AG09319 (cell line): ENCODE measurements around the gene PALM.

ENCODE experiments used
- DNase-seq: peaks from one replicate; pipeline ENCODE4 v3.0.0-alpha.2; 2010; ENCODE audit warnings: low read depth; ENCODE audit errors: extremely low read depth
- CTCF ChIP-seq: IDR thresholded peaks from 2 replicates; pipeline ENCODE4 v1.5.1; 2011; ENCODE audit warnings: low read depth, mild to moderate bottlenecking, inconsistent platforms, low read length, moderate library complexity

PALM gene

DNA sequence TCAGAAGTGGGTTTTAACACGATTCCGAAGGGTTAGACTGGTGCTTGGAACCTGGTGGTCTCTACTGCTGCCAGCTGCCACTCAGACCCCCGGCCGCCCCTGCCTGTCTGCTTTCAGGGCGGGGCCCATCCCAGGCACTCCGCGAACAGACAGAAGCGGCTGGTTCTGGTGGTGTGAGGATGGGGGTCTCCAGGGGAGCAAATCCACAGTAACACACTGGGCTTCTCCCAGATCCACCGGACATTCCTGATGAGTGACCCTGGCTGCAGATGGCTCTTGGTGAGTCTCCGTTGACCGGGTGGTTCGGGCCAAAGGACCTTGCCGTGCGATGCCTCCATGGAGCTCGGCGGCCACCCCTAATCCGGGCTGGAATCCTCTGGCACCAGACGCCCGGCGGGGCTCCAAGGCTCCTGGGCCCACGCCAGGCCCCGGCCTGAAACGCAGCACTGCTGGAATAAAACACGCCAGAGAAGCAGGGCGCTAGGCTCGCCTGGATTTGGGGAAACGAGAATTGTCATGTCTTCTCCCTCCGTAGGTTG lies 86.4 kb downstream of the PALM start:
- TF ChIP-seq CTCF: no peak

GRCh38 chr19:795691-796581 lies 87.2 kb downstream of the PALM start:
- TF ChIP-seq CTCF: no peak
- DNase-seq: no peak

More for the DNA sequence above, 86.4 kb downstream of the PALM start:
- DNase-seq: no peak

GRCh38 chr19:796692-797527 lies 88.2 kb downstream of the PALM start, which contains the start of gene PTBP1:
Gene PTBP1 (plus strand): TSS chr19:797452. CDS start chr19:797498, 46 bp downstream.
- no peak for TF ChIP-seq CTCF

More at GRCh38 chr19:796692-797527, 88.2 kb downstream of the PALM start, which contains the start of gene PTBP1:
- DNase-seq: peak; percentile 100
